ENCODE data around the gene NOS2. TPM values are rescaled to one million over a fixed set of nuclear protein-coding genes. Genes with fewer than 3 reads are reported as not detected.
"Not testable (repeated sequence)": the region's sequence is repeated elsewhere in the genome, so short reads cannot be mapped to it uniquely, and the experiment has no call there.

Gene NOS2

GRCh38 chr17:27725982-27726381 is 74.3 kb downstream of the NOS2 start:
- H2BK12ac ChIP-seq (ENCODE audit: low read length in 2 of 2); H4K91ac ChIP-seq (ENCODE audit: low read length); H2AFZ ChIP-seq (ENCODE audit: low read depth, low read length); H3K9ac ChIP-seq (ENCODE audit: low read length); H3K79me1 ChIP-seq (replicated peaks; ENCODE audit: low read length, poor library complexity, severe bottlenecking); DNase-seq; H3K9me3 ChIP-seq (ENCODE audit: control insufficient read depth, low read length); H4K8ac ChIP-seq (ENCODE audit: low read length); H3K4me3 ChIP-seq (ENCODE audit: insufficient read depth in 1 of 2, low read depth in 1 of 2, low read length in 2 of 2); H3K14ac ChIP-seq (ENCODE audit: low read length in 2 of 2); H3K27me3 ChIP-seq (ENCODE audit: control insufficient read depth in 1 of 2, insufficient read depth in 1 of 2, low read length in 2 of 2); H3K4me2 ChIP-seq (ENCODE audit: low read length, poor library complexity, severe bottlenecking); H3K27ac ChIP-seq (ENCODE audit: low read length, poor library complexity, severe bottlenecking); H3K23ac ChIP-seq (ENCODE audit: low read length in 2 of 2); H3K4ac ChIP-seq (ENCODE audit: low read depth in 1 of 2, low read length in 2 of 2); H3K4me1 ChIP-seq (ENCODE audit: control insufficient read depth, insufficient read depth, low read depth, low read length); H2BK120ac ChIP-seq (ENCODE audit: low read depth, low read length); H2BK5ac ChIP-seq (ENCODE audit: low read depth, low read length, poor library complexity, severe bottlenecking); H3K36me3 ChIP-seq (ENCODE audit: control insufficient read depth in 1 of 2, insufficient read depth in 2 of 2, low read depth in 1 of 2, low read length in 2 of 2); H2BK15ac ChIP-seq (ENCODE audit: low read depth, poor library complexity, severe bottlenecking); H2AK5ac ChIP-seq (ENCODE audit: low read length, severe bottlenecking); H3K18ac ChIP-seq (ENCODE audit: low read depth in 1 of 2, low read length in 2 of 2): not testable (repeated sequence)
- WGBS, result 87% methylated on average over 6 of the region's 6 CpGs

- H3K27me3 ChIP-seq (ENCODE audit: control insufficient read depth in 1 of 2, insufficient read depth in 1 of 2, low read length in 2 of 2), result no peaks in the 10 kb centered on the region
- H4K8ac ChIP-seq (ENCODE audit: low read length), result no peak overlapping the region
- H3K14ac ChIP-seq (ENCODE audit: low read length in 2 of 2), result no peak overlapping the region
- H3K27ac ChIP-seq (ENCODE audit: low read length, poor library complexity, severe bottlenecking), result no peak overlapping the region
- no peak overlapping the region for H3K4me3 ChIP-seq (ENCODE audit: insufficient read depth in 1 of 2, low read depth in 1 of 2, low read length in 2 of 2)
- 80% methylated on average over 2 of the region's 3 CpGs for WGBS
- DNase-seq, result no peak
- no peak overlapping the region for H3K9ac ChIP-seq (ENCODE audit: low read length)
- no peak overlapping the region for H2BK15ac ChIP-seq (ENCODE audit: low read depth, poor library complexity, severe bottlenecking)
- H3K4ac ChIP-seq (ENCODE audit: low read depth in 1 of 2, low read length in 2 of 2), result no peak overlapping the region
- no peak overlapping the region for H4K91ac ChIP-seq (ENCODE audit: low read length)
- H3K23ac ChIP-seq (ENCODE audit: low read length in 2 of 2), result no peak overlapping the region
- H2BK5ac ChIP-seq (ENCODE audit: low read depth, low read length, poor library complexity, severe bottlenecking), result no peak overlapping the region
- no peaks in the 10 kb centered on the region for H3K9me3 ChIP-seq (ENCODE audit: control insufficient read depth, low read length)
- H3K4me1 ChIP-seq (ENCODE audit: control insufficient read depth, insufficient read depth, low read depth, low read length), result no peaks in the 10 kb centered on the region
- no peak overlapping the region for H2AFZ ChIP-seq (ENCODE audit: low read depth, low read length)
- H2BK120ac ChIP-seq (ENCODE audit: low read depth, low read length), result no peak overlapping the region
- no peak overlapping the region for H2AK5ac ChIP-seq (ENCODE audit: low read length, severe bottlenecking)
- H2BK12ac ChIP-seq (ENCODE audit: low read length in 2 of 2), result no peak overlapping the region
- no peak overlapping the region for H3K18ac ChIP-seq (ENCODE audit: low read depth in 1 of 2, low read length in 2 of 2)
- H3K79me1 ChIP-seq (replicated peaks; ENCODE audit: low read length, poor library complexity, severe bottlenecking), result no peaks in the 10 kb centered on the region
- H3K36me3 ChIP-seq (ENCODE audit: control insufficient read depth in 1 of 2, insufficient read depth in 2 of 2, low read depth in 1 of 2, low read length in 2 of 2), result no peaks in the 10 kb centered on the region
- H3K4me2 ChIP-seq (ENCODE audit: low read length, poor library complexity, severe bottlenecking), result no peak overlapping the region
These were observed 78.5 kb downstream of the NOS2 start for GRCh38 chr17:27721797-27722196.

Small RNA genes within 50 kb of the gene (small RNA-seq; reads per million reads assigned to genes)
- gene AC130289.1 (ENCODE audit: low read depth), result not detected
- gene AC130289.2 (ENCODE audit: low read depth), result not detected
